Common myeloid progenitor, CD34-positive (primary cell): ENCODE measurements around the gene ENTPD2.

Experiments used
- CTCF ChIA-PET: fragments of 350-600 bp; sonication (Branson Sonifier 250); formaldehyde crosslinking; loops from one replicate; lab custom pipeline; 2021; ENCODE audit warnings: antibody characterized with exemption; lab: Charles Lee
- POLR2A ChIA-PET: fragments of 350-600 bp; sonication (Branson Sonifier 250); formaldehyde crosslinking; loops from one replicate; lab custom pipeline; 2021; ENCODE audit warnings: antibody characterized with exemption; lab: Charles Lee
- DNase-seq, 3 donors: peaks; one replicate each; pipeline versions ENCODE4 v3.0.0 to v3.0.0-alpha.2; 2013
- H3K27ac ChIP-seq, 2 experiments: 1 replicate in 1 of 2; 2 replicates in 1 of 2; pipeline ENCODE4 v1.7.0; 2013; ENCODE audit warnings: inconsistent platforms in 2 of 2, low read length in 2 of 2, mild to moderate bottlenecking in 2 of 2, low read depth in 1 of 2, moderate library complexity in 1 of 2; ENCODE audit not compliant: severe bottlenecking in 2 of 2, insufficient read depth in 1 of 2, poor library complexity in 1 of 2
- H3K27me3 ChIP-seq, 5 experiments: replicated peaks in 2 of 5; 1 replicate in 3 of 5; 2 replicates in 2 of 5; pipeline versions ENCODE4 v1.6.1 to v1.7.0; 2013; ENCODE audit warnings: low read length in 4 of 5, mild to moderate bottlenecking in 2 of 5, moderate library complexity in 2 of 5, inconsistent platforms in 1 of 5; ENCODE audit not compliant: insufficient read depth in 5 of 5, control insufficient read depth in 4 of 5
- H3K36me3 ChIP-seq, 4 experiments: 1 replicate in 2 of 4; 2 replicates in 2 of 4; pipeline versions ENCODE4 v1.6.1 to v1.7.0; 2013; ENCODE audit warnings: low read length in 3 of 4, control low read depth in 1 of 4, mild to moderate bottlenecking in 1 of 4; ENCODE audit not compliant: control insufficient read depth in 4 of 4, insufficient read depth in 4 of 4
- H3K4me1 ChIP-seq, 4 experiments: 1 replicate in 3 of 4; 2 replicates in 1 of 4; pipeline versions ENCODE4 v1.6.1 to v1.7.1; 2013; ENCODE audit warnings: low read length in 3 of 4, mild to moderate bottlenecking in 3 of 4, control low read depth in 1 of 4, inconsistent platforms in 1 of 4, moderate library complexity in 1 of 4; ENCODE audit not compliant: control insufficient read depth in 4 of 4, insufficient read depth in 4 of 4; ENCODE audit errors: control extremely low read depth in 1 of 4
- H3K4me3 ChIP-seq, 7 experiments: 1 replicate in 4 of 7; 2 replicates in 3 of 7; pipeline versions ENCODE4 v1.5.1 to v1.7.0; 2013; ENCODE audit warnings: mild to moderate bottlenecking in 7 of 7, low read length in 6 of 7, moderate library complexity in 6 of 7, inconsistent platforms in 2 of 7, low read depth in 2 of 7, control low read depth in 1 of 7; ENCODE audit not compliant: insufficient read depth in 4 of 7, control insufficient read depth in 1 of 7; ENCODE audit errors: extremely low read depth in 1 of 7
- H3K9me3 ChIP-seq, 5 experiments: 1 replicate in 4 of 5; 2 replicates in 1 of 5; pipeline versions ENCODE4 v1.6.1 to v1.7.1; 2013; ENCODE audit warnings: low read length in 4 of 5, mild to moderate bottlenecking in 2 of 5, inconsistent platforms in 1 of 5, low read depth in 1 of 5, moderate library complexity in 1 of 5; ENCODE audit not compliant: control insufficient read depth in 4 of 5, insufficient read depth in 2 of 5; ENCODE audit errors: control extremely low read depth in 1 of 5
- WGBS: methylation state at CpG from one replicate; pipeline ENCODE4 v1.1.5; 2013; ENCODE audit not compliant: insufficient coverage; 5-methylcytosine and 5-hydroxymethylcytosine counted together

ENTPD2 gene

DNA sequence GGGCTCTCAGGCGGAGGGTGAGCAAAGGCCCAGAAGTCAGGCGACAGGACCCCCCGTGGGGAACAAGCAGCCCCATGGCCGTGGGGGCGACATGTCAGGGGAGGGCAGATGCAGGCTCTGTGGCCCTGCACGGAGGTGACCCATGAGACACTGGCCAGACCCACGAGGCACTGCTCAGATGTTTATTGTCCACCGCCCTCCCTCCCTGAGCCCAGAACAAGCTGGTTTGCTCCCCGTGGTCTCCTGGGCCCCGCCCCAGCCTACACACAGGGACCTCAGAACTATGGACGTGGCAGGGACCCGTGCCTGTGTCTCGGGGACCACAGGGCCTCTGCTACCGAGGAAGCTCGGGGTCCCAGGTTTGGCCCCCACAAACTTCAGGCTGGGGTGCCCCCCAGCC is 23.9 kb downstream of the ENTPD2 start:
- ChIA-PET CTCF (interaction anchor here (0.7 to 11.1 kb wide), 27 partner anchors 8 to 186 kb away, joined by 3 to 109 read pairs (median 5); partner anchors contain the start of genes CLIC3, LCN12, NPDC1 and PAXX), POLR2A (interaction anchor here (0.7 to 1.4 kb wide), 2 partner anchors 15 to 55 kb away, joined by 3 to 7 read pairs; no protein-coding TSS in a partner anchor)
- WGBS: 15% methylated on average over 15 of the region's 15 CpGs
- Histone ChIP-seq H3K4me3 (peak overlapping the region in 5 of 7 experiments; percentile 54 to 83 (median 73)), H3K27me3 (no peaks in the 10 kb centered on the region), H3K4me1 (peaks cover 0 to 91% (median 85%) of the 10 kb centered on the region in 4 experiments), H3K9me3 (no peaks in the 10 kb centered on the region), H3K36me3 (peaks cover 0 to 6% (median 0%) of the 10 kb centered on the region in 4 experiments), H3K27ac (peak overlapping the region; percentile 77 to 87)
- peak in 1 of 3 donors; percentile 59 for DNase-seq

DNA sequence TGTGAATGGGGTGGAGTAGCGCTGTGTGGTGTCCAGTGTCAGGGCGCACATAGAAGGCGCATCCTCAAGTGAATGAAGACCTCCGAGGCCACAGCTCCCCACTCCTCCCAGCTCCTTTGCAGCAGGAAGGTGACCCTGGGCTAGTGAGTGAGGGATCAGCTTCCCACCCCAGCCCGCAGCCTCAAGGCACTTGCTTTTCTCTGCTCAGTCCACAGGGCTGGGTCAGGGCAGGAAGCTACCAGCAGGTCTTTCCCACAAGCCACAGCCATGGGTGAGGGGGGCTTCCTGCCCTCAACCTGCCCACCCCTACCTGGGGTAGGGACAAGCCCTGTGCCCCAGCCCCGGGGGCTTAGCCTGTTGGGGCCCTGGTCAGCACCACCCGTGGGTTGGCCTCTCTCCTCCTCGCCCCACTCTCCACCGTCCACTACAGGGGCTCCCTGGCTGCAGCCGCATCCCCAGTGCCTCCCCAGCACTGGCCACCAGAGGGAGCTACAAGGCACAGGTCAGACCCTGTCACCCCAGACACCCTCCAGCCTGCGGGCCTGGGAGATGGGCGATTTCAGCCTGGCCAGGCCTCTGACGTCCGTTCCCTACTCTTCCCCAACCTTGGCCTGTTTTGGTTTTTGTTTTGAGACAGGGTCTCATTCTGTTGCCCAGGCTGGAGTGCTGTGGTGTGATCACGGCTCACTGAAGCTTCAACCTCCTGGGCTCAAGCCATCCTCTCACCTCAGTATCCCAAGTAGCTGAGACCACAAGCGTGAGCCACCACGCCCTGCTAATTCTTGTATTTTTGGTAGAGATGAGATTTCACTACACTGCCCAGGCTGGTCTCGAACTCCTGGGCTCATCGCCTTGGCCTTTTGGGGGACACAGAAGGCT is 24.6 kb downstream of the ENTPD2 start:
- 8% methylated on average over 14 of the region's 19 CpGs for WGBS
- ChIA-PET POLR2A (interaction anchor here (0.6 to 1.4 kb wide), 4 partner anchors 15 to 411 kb away, joined by 3 to 7 read pairs (median 4); no protein-coding TSS in a partner anchor), CTCF (interaction anchor here (0.7 to 11.1 kb wide), 39 partner anchors 8 to 241 kb away, joined by 3 to 109 read pairs (median 4); partner anchors contain the start of genes CLIC3, LCN12, MAN1B1 and NPDC1)
- Histone ChIP-seq H3K4me1 (peaks cover 0 to 85% (median 79%) of the 10 kb centered on the region in 4 experiments), H3K27me3 (no peaks in the 10 kb centered on the region), H3K4me3 (peak overlapping the region; percentile 28 to 83 (median 73)), H3K27ac (peak overlapping the region; percentile 77 to 87), H3K36me3 (peaks cover 0 to 8% (median 0%) of the 10 kb centered on the region in 4 experiments), H3K9me3 (no peaks in the 10 kb centered on the region)
- peak; percentile 50 to 70 (median 63) for DNase-seq

DNA sequence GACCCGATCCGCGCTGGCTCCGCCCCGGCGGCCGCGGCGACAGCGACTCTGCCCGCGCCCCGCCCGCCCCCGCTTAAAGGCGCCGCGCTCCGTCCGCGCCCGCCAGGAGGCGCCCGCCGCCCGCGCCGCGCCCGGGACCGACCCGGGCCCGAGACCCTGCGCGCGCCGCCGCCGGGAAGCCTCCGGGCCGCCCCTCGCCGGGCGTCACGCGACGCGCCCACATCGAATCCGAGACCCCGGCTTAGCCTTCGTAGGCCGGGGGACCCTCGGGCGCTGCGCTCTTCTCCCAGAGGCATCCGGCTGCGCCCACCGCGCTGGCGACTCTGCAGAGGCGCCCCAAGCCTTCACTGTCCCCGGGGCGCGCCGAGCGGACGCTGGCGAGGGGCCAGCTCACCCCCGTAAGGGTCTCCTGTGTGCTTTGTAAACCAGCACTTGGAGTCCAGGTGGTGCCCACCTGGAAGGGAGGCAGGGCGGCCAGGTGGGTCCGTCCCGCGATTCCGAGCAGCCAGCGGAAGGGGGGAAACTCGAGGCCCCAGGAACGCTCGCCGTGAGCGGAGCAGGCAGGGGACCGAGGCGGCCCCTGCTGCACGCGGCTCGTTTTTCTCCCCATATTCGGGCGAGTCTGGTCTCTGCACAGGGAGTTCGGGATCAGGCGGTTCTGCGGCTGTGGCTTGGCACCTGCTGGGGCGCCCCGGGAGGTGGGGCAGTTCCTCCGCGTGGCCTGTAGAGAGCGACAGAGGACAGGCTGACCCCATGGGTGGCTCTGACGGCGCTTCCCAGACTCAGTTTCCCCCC is 25.4 kb downstream of the ENTPD2 start:
- CTCF ChIA-PET: interaction anchor here (0.7 to 11.1 kb wide), 30 partner anchors 9 to 240 kb away, joined by 3 to 109 read pairs (median 4); partner anchors contain the start of genes CLIC3, MAN1B1, NPDC1 and PAXX
- Histone ChIP-seq H3K4me1 (peaks cover 0 to 78% (median 73%) of the 10 kb centered on the region in 4 experiments), H3K36me3 (peaks cover 0 to 15% (median 2%) of the 10 kb centered on the region in 4 experiments), H3K4me3 (peak overlapping the region; percentile 51 to 83 (median 73)), H3K9me3 (no peaks in the 10 kb centered on the region), H3K27me3 (no peaks in the 10 kb centered on the region), H3K27ac (peak overlapping the region; percentile 54 to 87)
- DNase-seq: peak; percentile 53 to 72 (median 67)
- POLR2A ChIA-PET: interaction anchor here (0.6 to 1.4 kb wide), 2 partner anchors 53 to 410 kb away, joined by 4 to 7 read pairs; no protein-coding TSS in a partner anchor
- 0% methylated on average over 51 of the region's 98 CpGs for WGBS

DNA sequence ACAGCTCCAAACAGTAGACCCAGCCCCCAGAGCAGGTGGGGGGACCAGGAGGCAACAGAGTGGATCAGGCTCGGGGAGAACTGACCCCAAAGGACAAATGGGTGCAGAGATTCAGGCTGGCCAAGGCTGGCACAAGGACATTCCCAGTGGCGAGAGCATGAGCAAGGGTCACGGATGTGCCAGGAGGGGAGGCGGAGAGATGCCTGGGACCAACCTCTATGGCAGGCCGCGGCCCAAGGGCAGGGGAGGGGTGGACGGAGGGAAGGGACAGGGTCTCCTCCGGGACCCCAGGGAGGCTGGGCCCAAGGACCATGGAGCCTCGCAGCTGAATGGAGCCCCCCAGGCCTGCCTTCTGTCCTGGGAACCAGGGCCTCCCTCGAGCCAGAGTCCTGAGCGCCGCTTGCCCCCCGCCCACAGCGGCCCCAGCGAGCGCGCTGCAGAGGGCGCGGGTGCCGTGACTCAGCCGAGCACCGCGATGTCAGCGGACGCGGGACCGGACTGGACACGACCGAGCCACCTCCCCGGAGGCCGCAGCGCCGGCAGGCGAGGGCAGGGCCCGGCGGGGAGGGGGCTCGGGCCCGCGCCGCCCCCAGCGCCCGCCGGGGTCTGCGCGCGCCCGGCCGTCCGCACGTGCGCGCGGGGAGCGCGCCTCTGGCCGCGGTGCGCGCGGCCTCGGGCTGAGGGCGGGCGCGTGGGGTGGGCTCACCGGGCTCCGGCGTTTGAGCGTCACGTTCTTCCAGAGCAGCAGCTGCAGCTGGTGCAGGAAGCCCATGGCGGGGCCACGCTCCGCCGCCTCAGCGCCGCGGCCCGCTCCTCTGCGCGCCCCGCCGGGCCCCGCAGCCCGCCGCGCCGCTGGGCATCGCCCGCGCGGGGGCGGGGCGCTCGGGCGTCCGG is 26.2 kb downstream of the ENTPD2 start, which contains the start of gene ABCA2:
Gene ABCA2 (minus strand): TSS at position 869 of the 894 bp plus-strand sequence. CDS start 97 bp downstream, at position 772.
- no peak for DNase-seq
- POLR2A ChIA-PET: no interaction called here

DNA sequence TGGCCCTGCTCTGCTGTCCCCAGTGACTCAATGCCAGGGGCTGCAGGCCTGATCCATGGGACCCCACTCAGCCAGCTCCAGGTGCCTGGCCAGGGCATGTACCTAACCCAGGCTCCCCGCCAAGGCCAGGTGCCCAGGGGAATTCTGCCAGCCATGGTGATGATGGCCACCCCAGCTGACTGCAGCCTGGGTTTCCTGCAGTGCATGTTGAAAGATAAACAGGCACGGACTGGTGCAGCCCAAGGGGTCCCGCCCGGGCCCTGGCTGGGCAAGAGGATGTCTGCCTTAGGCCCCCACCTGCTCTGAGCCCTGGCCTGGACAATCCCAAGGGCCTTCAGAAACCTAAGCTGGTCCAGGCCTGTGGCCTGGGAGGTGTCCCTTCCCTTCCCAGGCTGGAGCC is 27.0 kb downstream of the ENTPD2 start:
- no peaks in the 10 kb centered on the region for H3K27me3 ChIP-seq
- peaks cover 0 to 20% (median 6%) of the 10 kb centered on the region in 4 experiments for H3K36me3 ChIP-seq
- H3K4me1 ChIP-seq: peaks cover 0 to 63% (median 58%) of the 10 kb centered on the region in 4 experiments
- 68% methylated on average over 4 of the region's 4 CpGs for WGBS
- no peaks in the 10 kb centered on the region for H3K9me3 ChIP-seq
- ChIA-PET POLR2A (no interaction called here), CTCF (interaction anchor here (0.6 to 11.1 kb wide), 9 partner anchors 11 to 248 kb away, joined by 3 to 109 read pairs (median 4); partner anchors contain the start of genes NPDC1, PAXX and SAPCD2)
- H3K27ac ChIP-seq: no peak overlapping the region
- DNase-seq: no peak
- peak overlapping the region in 5 of 7 experiments; percentile 54 to 80 (median 75) for H3K4me3 ChIP-seq

More for the DNA sequence above, 26.2 kb downstream of the ENTPD2 start, which contains the start of gene ABCA2:
- 6% methylated on average over 81 of the region's 95 CpGs for WGBS
- CTCF ChIA-PET: interaction anchor here (0.6 to 11.1 kb wide), 14 partner anchors 10 to 84 kb away, joined by 3 to 109 read pairs (median 4); partner anchors contain the start of genes CLIC3, NPDC1, PAXX and SAPCD2
- Histone ChIP-seq H3K4me3 (peak within 1 kb of the TSS; percentile 51 to 83 (median 73)), H3K27me3 (no peaks in the 10 kb centered on the region), H3K4me1 (peaks cover 0 to 71% (median 66%) of the 10 kb centered on the region in 4 experiments), H3K9me3 (no peaks in the 10 kb centered on the region), H3K27ac (peak within 1 kb of the TSS; percentile 54 to 87), H3K36me3 (peaks cover 0 to 15% (median 3%) of the 10 kb centered on the region in 4 experiments)
